H1 (cell line): ENCODE results near the gene KLHL3. TPM values are rescaled to one million over a fixed set of nuclear protein-coding genes. Genes with fewer than 3 reads are reported as not detected.

Experiments
- CHD7 ChIP-seq: fragments of 300-600 bp; sonication (generic); IDR thresholded peaks from 2 replicates; pipeline ENCODE4 v1.7.1; 2012; ENCODE audit warnings: low read length, moderate library complexity, mild to moderate bottlenecking, inconsistent platforms; ENCODE audit not compliant: insufficient replicate concordance
- EP300 ChIP-seq, 2 experiments: IDR thresholded peaks; 1 replicate in 1 of 2; 2 replicates in 1 of 2; pipeline ENCODE4 v1.6.1; 2011 to 2012; ENCODE audit warnings: low read depth in 2 of 2, low read length in 2 of 2, mild to moderate bottlenecking in 2 of 2, borderline replicate concordance in 1 of 2, inconsistent platforms in 1 of 2, moderate library complexity in 1 of 2
- HDAC6 ChIP-seq: IDR thresholded peaks from one replicate; pipeline ENCODE4 v1.7.1; 2012; ENCODE audit warnings: low read depth, mild to moderate bottlenecking, inconsistent platforms, low read length, moderate library complexity
- KDM1A ChIP-seq: fragments of 200-600, 300-600 bp; sonication (generic); IDR thresholded peaks from 2 replicates; pipeline ENCODE4 v1.7.1; 2016; ENCODE audit warnings: mild to moderate bottlenecking, low read length, borderline replicate concordance
- RBBP5 ChIP-seq: IDR thresholded peaks from 2 replicates; pipeline ENCODE4 v1.7.1; 2012; ENCODE audit warnings: low read depth, mild to moderate bottlenecking, inconsistent platforms, low read length, moderate library complexity, borderline replicate concordance
- TAF1 ChIP-seq: IDR thresholded peaks from 2 replicates; pipeline ENCODE4 v1.6.1; 2011; ENCODE audit warnings: mild to moderate bottlenecking, low read depth, low read length
- TBP ChIP-seq: IDR thresholded peaks from 2 replicates; pipeline ENCODE4 v1.6.1; 2011; ENCODE audit warnings: low read depth, low read length, improper control_type of control experiment
- polyA plus RNA-seq, 7 experiments: library from polyadenylated mRNA; depleted of rRNA in 3 of 7; stranded (reverse) in 5 of 7; unstranded in 2 of 7; fragments of >200 nt in 5 of 7; fragments of 200-250 nt in 2 of 7; gene quantifications; 1 replicate in 5 of 7; 2 replicates in 1 of 7; 4 replicates in 1 of 7; pipeline versions ENCODE4 v1.2.1 to v1.2.3, GENCODE V29; 2011 to 2013; ENCODE audit warnings: missing spikeins in 2 of 7, mixed read lengths in 2 of 7
- total RNA-seq: library from RNA; stranded (reverse); fragmentation: NEBNext Ultra II Directional; extraction: Animal tissue kit (Norgen Biotek cat#: 25700); gene quantifications from 2 replicates; pipeline ENCODE4 v1.2.1, GENCODE V29; 2021
- TF ChIP-seq, protein P1 (sequence below): IDR thresholded peaks from 2 replicates; pipeline ENCODE4 v1.6.1; 2011; ENCODE audit warnings: low read depth, mild to moderate bottlenecking, low read length; ENCODE audit not compliant: insufficient read depth
- TF ChIP-seq, protein P2 (sequence below): IDR thresholded peaks from 2 replicates; pipeline ENCODE4 v1.6.1; 2011; ENCODE audit warnings: low read length, improper control_type of control experiment

The KLHL3 gene
- total and polyA plus RNA-seq, 2 of the 8 experiments (the other 6 are each of a cell fraction or from before 2014, with no cell fraction given): 7.4 to 13.7 TPM

- no peak for TF ChIP-seq TAF1
- no peak for TF ChIP-seq KDM1A
- TF ChIP-seq, protein P1, sequence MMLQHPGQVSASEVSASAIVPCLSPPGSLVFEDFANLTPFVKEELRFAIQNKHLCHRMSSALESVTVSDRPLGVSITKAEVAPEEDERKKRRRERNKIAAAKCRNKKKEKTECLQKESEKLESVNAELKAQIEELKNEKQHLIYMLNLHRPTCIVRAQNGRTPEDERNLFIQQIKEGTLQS: no peak
- TF ChIP-seq, protein P2, sequence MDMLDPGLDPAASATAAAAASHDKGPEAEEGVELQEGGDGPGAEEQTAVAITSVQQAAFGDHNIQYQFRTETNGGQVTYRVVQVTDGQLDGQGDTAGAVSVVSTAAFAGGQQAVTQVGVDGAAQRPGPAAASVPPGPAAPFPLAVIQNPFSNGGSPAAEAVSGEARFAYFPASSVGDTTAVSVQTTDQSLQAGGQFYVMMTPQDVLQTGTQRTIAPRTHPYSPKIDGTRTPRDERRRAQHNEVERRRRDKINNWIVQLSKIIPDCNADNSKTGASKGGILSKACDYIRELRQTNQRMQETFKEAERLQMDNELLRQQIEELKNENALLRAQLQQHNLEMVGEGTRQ: no peak
- no peak for TF ChIP-seq TBP
- no peak for TF ChIP-seq RBBP5
- TF ChIP-seq CHD7: no peak
- no peak for TF ChIP-seq EP300 (IDR thresholded peaks at IDR 0.05; ENCODE audit: borderline replicate concordance in 1 of 2, low read depth in 2 of 2, low read length in 2 of 2)
- TF ChIP-seq HDAC6: no peak
Observed at GRCh38 chr5:137635521-137635921, 100.4 kb downstream of the KLHL3 start (continued).
